Measurements from ENCODE around the gene P2RY14. TPM values are rescaled to one million over a fixed set of nuclear protein-coding genes. Genes with fewer than 3 reads are reported as not detected.

The P2RY14 gene
- total and polyA plus RNA-seq, 2 experiments from 2014 or later: 0.12 to 1.4 TPM

DNA sequence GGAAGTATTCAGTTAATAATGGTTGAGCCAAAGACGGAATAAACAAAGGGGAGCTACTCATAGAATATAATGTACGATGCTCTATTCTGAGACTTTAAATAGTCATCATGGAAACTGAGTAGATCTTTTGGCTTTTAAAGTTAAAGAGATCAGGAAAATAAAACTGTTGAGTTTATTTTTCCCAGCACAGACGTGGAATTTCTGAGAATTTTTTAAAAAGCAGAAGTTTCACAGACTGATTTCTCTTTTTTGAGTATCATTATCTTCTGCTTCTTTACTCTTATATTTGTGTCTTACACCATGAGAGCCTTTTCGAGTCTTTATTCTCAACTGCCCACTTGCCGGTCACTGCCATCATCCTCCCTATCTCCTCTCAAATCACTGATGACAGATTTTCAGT lies 13.2 kb downstream of the P2RY14 start:
- no peaks in the 10 kb centered on the region for H3K27me3 ChIP-seq
- H3K9me3 ChIP-seq (ENCODE audit: low read depth): no peaks in the 10 kb centered on the region
- no peak for DNase-seq (ENCODE audit: low read depth in 1 of 2, low spot score in 1 of 2)
- H3K4me3 ChIP-seq: no peak overlapping the region
- TF ChIP-seq, protein P1, sequence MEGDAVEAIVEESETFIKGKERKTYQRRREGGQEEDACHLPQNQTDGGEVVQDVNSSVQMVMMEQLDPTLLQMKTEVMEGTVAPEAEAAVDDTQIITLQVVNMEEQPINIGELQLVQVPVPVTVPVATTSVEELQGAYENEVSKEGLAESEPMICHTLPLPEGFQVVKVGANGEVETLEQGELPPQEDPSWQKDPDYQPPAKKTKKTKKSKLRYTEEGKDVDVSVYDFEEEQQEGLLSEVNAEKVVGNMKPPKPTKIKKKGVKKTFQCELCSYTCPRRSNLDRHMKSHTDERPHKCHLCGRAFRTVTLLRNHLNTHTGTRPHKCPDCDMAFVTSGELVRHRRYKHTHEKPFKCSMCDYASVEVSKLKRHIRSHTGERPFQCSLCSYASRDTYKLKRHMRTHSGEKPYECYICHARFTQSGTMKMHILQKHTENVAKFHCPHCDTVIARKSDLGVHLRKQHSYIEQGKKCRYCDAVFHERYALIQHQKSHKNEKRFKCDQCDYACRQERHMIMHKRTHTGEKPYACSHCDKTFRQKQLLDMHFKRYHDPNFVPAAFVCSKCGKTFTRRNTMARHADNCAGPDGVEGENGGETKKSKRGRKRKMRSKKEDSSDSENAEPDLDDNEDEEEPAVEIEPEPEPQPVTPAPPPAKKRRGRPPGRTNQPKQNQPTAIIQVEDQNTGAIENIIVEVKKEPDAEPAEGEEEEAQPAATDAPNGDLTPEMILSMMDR (IDR thresholded peaks at IDR 0.05; ENCODE audit: low read depth, low read length): no peak
- H3K27ac ChIP-seq: no peak overlapping the region
- H3K36me3 ChIP-seq: no peaks in the 10 kb centered on the region
- H3K4me1 ChIP-seq (ENCODE audit: low read depth): no peaks in the 10 kb centered on the region

- Histone ChIP-seq H3K36me3 (no peaks in the 10 kb centered on the region), H3K9me3 (ENCODE audit: low read depth) (no peaks in the 10 kb centered on the region), H3K27ac (no peak overlapping the region), H3K4me1 (ENCODE audit: low read depth) (no peaks in the 10 kb centered on the region), H3K27me3 (no peaks in the 10 kb centered on the region), H3K4me3 (no peak overlapping the region)
- no peak for DNase-seq (ENCODE audit: low read depth in 1 of 2, low spot score in 1 of 2)
- TF ChIP-seq, protein P1 (IDR thresholded peaks at IDR 0.05; ENCODE audit: low read depth, low read length): no peak
These were observed 13.7 kb downstream of the P2RY14 start for GRCh38 chr3:151264605-151265004.

DNA sequence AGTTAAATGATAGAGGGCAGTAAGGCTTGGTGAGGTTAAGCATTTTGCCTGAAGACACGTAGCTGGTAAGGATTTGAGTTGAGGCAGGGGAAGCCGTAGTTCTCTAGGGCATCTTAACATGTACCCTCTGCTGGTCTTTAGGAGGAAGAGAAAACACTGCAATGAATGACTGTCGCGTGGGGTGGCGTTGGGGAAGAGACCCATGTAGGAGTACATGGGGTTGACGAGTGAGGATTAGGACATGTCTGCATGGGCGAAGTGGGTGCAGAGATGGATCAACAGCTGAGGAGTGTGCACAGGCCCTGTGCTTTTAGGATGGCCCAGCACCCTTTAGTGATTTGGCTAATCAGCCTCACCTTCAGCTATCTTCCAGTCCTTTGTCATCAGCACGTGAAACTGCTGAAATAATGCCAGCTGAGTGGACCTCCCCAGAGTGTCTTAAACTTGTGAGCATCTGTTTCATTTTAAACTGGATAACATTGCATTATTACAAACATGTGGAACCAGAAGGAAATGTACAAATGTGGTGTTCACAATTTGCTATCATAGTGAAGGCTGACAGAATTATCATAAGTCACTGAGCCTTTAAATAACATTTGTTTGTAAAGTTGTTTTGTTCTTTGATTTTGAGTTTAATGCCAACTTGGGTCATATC lies 15.3 kb downstream of the P2RY14 start:
- Histone ChIP-seq H3K36me3 (no peaks in the 10 kb centered on the region), H3K4me3 (no peak overlapping the region), H3K27me3 (no peaks in the 10 kb centered on the region), H3K9me3 (ENCODE audit: low read depth) (no peaks in the 10 kb centered on the region), H3K27ac (no peak overlapping the region), H3K4me1 (ENCODE audit: low read depth) (no peaks in the 10 kb centered on the region)
- DNase-seq (ENCODE audit: low read depth in 1 of 2, low spot score in 1 of 2): no peak
- TF ChIP-seq, protein P1 (IDR thresholded peaks at IDR 0.05; ENCODE audit: low read depth, low read length): no peak

DNA sequence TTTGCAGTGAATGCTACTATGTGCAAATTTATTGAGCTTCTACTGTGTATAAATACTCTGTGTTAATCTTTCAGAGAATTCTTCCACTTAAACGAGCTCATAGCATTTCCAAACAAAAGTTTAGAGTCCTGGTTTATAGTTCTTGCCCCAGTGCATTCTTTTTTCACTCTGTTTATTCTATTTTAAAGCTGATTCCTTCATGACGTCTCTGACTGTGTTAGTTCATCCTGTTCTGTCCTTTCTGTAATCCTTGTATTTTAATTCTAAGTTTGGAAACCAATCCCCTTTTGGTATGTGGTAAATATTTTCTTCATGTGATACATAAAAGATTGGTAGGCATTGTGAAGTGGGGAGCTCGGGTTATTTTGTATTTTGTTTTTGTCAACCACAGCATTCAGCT lies 18.7 kb downstream of the P2RY14 start:
- Histone ChIP-seq H3K4me3 (no peak overlapping the region), H3K4me1 (ENCODE audit: low read depth) (no peaks in the 10 kb centered on the region), H3K27me3 (no peaks in the 10 kb centered on the region), H3K9me3 (ENCODE audit: low read depth) (no peaks in the 10 kb centered on the region), H3K36me3 (no peaks in the 10 kb centered on the region), H3K27ac (no peak overlapping the region)
- TF ChIP-seq, protein P1 (IDR thresholded peaks at IDR 0.05; ENCODE audit: low read depth, low read length): no peak
- DNase-seq (ENCODE audit: low read depth in 1 of 2, low spot score in 1 of 2): no peak

DNA sequence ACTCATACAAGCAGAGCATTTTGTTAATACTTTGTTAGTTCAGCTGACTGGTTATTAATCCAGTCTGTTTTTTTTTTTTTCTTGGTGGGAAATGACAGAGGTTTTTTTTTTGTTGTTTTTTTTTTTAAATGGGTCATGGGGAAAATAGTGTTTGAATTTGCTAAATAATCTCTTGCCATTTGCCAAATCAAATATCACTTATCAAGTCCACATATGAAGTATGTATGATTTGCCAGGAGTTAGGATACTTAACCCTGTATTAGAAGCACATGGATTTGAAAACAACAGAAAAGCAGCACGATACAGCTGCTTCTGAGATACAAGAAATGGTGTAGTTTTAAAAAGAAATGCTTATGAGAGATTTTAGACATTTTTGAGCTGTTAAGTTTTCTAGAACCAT lies 21.6 kb downstream of the P2RY14 start:
- no peaks in the 10 kb centered on the region for H3K27me3 ChIP-seq
- no peaks in the 10 kb centered on the region for H3K36me3 ChIP-seq
- H3K27ac ChIP-seq: no peak overlapping the region
- no peaks in the 10 kb centered on the region for H3K9me3 ChIP-seq (ENCODE audit: low read depth)
- no peak for DNase-seq (ENCODE audit: low read depth in 1 of 2, low spot score in 1 of 2)
- TF ChIP-seq, protein P1 (IDR thresholded peaks at IDR 0.05; ENCODE audit: low read depth, low read length): no peak
- no peak overlapping the region for H3K4me3 ChIP-seq
- H3K4me1 ChIP-seq (ENCODE audit: low read depth): no peaks in the 10 kb centered on the region
